Epithelial cell of esophagus (primary cell): ENCODE data around the gene MRTFA.

Experiments
- DNase-seq: peaks from one replicate; pipeline ENCODE4 v3.0.0; 2010; ENCODE audit warnings: low read depth
- H3K4me3 ChIP-seq: 2 replicates; pipeline ENCODE4 v1.5.1; 2011; ENCODE audit warnings: mild to moderate bottlenecking, low read length, control low read depth
- TF ChIP-seq, protein P1 (sequence below): IDR thresholded peaks from 2 replicates; pipeline ENCODE4 v1.5.1; 2011; ENCODE audit warnings: low read depth, mild to moderate bottlenecking, low read length, control low read depth, inconsistent platforms; ENCODE audit not compliant: insufficient read depth; ENCODE audit errors: missing control alignments

MRTFA gene

GRCh38 chr22:40572976-40573375 is 63.5 kb downstream of the MRTFA start:
- TF ChIP-seq, protein P1, sequence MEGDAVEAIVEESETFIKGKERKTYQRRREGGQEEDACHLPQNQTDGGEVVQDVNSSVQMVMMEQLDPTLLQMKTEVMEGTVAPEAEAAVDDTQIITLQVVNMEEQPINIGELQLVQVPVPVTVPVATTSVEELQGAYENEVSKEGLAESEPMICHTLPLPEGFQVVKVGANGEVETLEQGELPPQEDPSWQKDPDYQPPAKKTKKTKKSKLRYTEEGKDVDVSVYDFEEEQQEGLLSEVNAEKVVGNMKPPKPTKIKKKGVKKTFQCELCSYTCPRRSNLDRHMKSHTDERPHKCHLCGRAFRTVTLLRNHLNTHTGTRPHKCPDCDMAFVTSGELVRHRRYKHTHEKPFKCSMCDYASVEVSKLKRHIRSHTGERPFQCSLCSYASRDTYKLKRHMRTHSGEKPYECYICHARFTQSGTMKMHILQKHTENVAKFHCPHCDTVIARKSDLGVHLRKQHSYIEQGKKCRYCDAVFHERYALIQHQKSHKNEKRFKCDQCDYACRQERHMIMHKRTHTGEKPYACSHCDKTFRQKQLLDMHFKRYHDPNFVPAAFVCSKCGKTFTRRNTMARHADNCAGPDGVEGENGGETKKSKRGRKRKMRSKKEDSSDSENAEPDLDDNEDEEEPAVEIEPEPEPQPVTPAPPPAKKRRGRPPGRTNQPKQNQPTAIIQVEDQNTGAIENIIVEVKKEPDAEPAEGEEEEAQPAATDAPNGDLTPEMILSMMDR = no peak
- no peak for DNase-seq
- no peak overlapping the region for H3K4me3 ChIP-seq

GRCh38 chr22:40571887-40572286 is 64.6 kb downstream of the MRTFA start:
- H3K4me3 ChIP-seq = no peak overlapping the region
- DNase-seq = no peak
- TF ChIP-seq, protein P1 = no peak

DNA sequence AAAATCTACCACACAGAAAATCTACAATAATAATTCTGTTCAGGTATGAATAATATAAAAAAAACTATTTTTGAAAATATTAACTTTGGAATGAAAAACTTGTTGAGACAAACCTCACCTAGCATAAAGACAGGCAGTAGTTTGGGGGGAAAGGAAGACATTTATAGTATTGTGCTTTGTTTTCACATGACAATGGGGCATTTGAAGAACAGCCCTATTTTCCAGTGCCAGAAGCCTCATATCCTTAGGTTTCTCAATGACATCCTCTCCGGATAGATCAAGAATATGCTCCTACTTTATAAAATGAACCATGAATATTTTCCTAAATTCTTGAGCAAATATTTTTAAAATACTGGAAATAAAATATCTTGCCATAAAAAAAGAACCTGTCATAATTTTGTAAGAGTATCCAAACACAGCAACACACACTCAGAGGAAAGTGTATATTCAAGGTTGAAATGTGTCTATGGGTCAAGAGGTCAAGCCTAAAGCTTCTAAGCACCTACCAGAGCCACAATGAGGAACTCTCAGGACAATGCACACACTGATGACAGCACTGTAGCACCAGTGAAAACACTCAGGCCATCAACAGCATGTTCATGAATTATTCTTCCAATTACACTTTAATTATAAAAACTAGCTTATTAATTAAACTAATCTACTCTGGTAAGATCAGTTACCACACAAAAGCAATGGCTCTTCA is 68.7 kb downstream of the MRTFA start:
- DNase-seq = no peak
- TF ChIP-seq, protein P1 = no peak
- H3K4me3 ChIP-seq = no peak overlapping the region

DNA sequence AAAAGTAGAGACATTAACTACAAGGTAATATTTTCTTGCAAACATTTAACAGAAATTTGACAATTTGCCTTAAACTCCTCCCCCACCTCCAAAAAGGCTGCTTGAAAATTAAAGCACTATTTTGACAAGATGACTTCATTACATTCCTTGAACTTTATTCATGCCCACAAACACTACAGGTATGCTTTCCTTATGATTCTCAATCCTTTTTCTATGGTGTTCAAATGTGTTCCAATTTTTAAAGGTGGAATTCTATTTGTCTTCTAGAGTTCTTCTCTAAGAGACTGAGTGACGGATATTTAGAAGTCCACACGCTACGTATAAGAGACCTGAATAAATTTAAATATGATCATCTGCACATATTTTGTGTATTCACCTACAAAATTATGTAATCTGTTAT is 69.4 kb downstream of the MRTFA start:
- DNase-seq = peak; percentile 65
- H3K4me3 ChIP-seq = no peak overlapping the region
- TF ChIP-seq, protein P1 = no peak

- no peak overlapping the region for H3K4me3 ChIP-seq
- TF ChIP-seq, protein P1 = no peak
- no peak for DNase-seq
Observed at GRCh38 chr22:40560994-40561515, 75.5 kb downstream of the MRTFA start.

DNA sequence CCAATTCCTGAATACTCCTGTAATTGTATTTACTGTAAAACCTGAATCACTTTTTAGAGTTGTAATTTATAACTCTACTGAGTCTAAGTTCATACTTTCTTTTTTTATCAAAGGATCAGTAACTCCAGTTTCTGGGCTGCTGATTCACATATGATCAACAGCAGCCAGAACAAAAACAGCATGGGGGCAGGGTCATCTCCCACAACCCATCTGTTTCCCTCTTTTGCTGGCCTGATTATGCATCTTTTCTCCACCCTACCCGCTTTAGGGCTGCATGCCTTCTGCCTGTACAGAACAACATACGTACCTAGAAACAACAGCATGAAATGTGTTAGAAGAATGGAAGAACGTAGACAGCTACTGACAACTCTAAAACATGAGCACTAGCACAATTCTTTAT is 76.0 kb downstream of the MRTFA start:
- TF ChIP-seq, protein P1 = no peak
- no peak overlapping the region for H3K4me3 ChIP-seq
- peak; percentile 7 for DNase-seq

DNA sequence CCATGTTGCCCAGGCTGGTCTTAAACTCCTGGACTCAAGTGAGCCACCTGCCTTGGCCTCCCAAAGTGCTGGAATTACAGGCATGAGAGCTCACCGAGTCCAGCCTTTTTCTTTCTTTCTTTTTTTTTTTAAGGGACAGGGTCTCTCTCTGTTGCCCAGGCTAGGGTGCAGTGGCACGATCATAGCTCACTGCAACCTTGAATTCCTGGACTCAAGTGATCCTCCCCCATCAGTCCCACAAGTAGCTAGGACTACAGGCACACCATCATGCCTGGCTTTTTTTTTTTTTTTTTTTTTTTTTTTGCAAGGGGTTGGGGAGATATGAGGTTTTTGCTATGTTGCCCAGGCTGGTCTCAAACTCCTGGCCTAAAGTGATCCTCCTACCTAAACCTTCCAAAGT is 78.5 kb downstream of the MRTFA start:
- DNase-seq = no peak
- no peak overlapping the region for H3K4me3 ChIP-seq
- TF ChIP-seq, protein P1 = no peak
